NOMO-1 treated with DMSO at 0.1 percent for 48 hours (cell line): ENCODE results near the gene IGSF6.

ENCODE experiments used
- DNase-seq: peaks from one replicate; lab custom pipeline; 2025; ENCODE audit not compliant: unreplicated experiment; lab: John Stamatoyannopoulos, UW

IGSF6 gene

DNA sequence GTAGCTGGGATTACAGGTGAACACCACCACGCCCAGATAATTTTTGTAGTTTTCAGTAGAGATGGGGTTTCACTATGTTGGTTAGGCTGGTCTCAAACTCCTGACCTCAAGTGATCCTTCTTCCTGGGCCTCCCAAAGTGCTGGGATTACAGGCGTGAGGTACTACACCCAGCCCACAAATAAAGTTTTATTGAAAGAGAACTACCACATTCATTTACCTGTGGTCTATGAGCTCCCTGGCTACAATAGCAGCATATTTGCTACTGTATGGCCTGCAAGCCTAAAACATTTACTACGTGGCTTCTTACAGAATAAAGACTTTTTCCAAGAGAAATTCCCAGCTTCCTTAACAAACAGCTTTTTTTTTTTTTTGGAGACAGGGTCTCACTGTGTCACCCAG, 49.6 kb downstream of the IGSF6 start:
- no peak for DNase-seq

DNA sequence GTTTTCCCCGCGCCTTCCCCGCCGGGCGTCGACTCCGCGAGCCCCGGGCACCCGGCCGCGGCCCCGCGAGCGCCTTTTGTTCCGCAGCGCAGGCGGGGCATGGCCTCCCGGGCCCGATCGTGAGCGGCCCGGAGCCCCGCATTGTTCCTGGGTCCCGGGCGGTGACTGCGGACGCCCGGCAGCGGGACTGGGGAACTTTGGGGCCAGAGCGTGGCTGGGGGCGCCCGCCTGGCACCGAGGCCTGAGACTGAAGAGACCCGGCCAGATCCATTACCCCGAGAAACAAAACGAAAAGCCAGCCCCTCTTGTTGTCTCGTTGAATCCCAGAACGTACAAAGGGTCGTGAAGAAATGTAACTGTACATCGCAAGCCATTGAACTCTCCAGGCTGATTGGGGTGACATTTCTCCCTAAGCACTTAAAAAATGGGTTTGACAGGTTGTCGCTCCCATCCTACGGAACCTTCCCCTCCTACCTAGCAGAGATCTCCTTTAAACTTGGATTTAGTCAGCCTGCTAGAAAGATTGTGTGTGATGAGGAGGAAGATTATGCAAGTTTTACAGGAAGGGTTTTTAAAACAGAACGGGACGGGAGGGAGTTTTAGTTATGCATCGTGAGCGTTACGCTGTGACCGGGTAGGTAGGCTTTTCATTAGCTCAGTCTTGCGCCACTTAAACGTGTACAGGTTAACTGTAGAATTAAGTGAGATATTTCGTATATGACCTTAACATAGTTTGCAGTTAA, 52.2 kb downstream of the IGSF6 start:
- peak; percentile 57 for DNase-seq

DNA sequence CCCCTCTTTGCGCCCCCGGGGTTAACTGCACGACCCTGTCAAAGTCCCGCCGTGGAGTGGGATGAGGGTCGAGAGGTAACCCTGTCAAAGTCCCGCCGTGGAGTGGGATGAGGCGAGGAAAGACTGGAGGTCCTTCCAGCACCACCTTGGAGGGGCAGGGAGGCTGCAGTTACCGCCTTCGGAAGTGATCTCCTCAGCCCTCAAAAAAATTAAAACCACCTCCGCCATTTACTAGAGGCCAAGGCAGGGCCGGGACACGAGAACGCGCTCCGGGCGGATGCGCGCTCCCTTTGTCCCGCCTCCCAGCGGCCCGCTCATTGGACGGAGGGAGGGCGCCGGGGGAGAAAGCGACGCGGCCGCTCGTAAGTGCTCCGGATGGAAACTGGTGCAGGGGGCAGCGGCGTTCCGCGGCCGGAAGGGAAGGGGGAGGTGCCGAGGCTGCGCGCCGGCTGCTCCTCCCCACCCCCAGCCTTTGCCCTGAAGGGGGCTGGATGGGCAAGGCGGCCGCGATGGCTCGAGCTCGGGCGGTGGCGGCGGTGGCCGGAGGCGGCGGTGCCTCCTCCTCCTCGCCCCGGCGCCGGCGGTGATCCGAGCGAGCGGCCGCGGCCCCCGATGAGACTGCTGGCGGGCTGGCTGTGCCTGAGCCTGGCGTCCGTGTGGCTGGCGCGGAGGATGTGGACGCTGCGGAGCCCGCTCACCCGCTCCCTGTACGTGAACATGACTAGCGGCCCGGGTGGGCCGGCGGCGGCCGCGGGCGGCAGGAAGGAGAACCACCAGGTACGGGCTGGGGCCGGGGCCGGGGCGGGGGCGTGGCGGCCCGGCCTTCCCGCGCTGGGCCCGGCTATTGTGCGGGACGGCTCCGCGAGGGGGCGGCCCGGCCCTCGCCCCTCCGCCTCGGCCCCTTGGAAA, 53.0 kb downstream of the IGSF6 start, which contains the start of gene METTL9:
METTL9 (plus strand) TSS at position 456 of the 909 bp plus-strand sequence; CDS start at position 613, 157 bp downstream.
- peak; percentile 92 for DNase-seq

DNA sequence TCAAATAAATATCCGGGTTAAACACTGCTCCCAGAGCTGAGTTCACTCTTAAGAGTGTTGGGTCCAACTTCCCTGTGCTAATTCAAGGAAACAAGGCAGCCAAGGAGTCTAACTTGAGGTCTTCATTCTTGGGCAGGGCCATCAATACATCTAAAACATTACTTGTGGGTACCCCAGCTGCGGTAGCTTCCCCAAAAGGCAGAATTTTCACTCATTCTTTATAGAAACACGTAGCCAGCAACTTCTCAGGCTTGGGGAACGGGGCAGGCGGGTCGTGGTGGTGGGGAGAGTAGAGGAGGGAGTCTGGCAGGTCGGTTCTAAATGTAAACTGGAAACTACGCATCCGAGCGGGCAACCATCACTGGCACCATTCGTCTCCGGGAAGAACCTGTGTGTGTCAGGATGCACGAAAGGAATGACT, 53.7 kb downstream of the IGSF6 start:
- peak; percentile 66 for DNase-seq

DNA sequence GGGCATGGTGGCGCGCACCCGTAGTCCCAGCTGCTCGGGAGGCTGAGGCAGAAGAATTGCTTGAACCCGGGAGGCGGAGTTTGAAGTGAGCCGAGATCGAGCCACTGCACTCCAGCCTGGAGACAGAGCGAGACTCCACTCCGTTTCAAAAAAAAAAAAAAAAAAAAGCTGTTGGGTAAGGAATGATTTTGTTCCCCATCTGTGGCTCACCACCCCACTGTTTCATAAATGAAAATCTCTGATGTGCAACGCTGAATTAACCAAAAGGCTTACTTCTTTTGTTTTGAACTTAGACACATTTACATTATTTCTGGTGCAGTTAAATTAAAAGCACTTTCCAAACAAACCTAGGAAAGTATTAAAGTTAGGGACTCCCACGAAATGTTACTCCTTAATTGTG, 54.2 kb downstream of the IGSF6 start:
- peak; percentile 45 for DNase-seq

DNA sequence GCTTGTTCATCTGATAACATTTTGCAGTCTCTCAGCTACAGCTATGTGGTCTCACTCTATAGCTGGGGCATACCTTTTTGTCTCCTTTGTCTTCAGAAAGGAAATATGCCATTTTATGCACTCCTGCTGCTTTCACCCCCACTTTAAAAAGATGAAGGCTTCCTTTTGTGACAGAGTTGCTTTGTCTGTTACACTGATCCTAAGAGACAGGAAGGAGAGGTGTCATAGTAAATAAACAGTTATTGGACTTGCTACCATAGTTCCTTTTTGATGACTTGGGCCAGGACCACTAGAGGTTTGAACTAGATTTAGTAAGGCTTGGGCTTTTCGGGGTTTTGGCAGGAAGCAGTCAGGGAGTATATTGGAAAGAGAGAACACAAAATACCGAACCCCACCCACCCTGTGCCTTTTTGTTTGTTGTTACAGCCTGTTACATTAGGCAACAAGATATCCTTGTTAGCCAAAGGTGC, 54.8 kb downstream of the IGSF6 start:
- DNase-seq: no peak

DNA sequence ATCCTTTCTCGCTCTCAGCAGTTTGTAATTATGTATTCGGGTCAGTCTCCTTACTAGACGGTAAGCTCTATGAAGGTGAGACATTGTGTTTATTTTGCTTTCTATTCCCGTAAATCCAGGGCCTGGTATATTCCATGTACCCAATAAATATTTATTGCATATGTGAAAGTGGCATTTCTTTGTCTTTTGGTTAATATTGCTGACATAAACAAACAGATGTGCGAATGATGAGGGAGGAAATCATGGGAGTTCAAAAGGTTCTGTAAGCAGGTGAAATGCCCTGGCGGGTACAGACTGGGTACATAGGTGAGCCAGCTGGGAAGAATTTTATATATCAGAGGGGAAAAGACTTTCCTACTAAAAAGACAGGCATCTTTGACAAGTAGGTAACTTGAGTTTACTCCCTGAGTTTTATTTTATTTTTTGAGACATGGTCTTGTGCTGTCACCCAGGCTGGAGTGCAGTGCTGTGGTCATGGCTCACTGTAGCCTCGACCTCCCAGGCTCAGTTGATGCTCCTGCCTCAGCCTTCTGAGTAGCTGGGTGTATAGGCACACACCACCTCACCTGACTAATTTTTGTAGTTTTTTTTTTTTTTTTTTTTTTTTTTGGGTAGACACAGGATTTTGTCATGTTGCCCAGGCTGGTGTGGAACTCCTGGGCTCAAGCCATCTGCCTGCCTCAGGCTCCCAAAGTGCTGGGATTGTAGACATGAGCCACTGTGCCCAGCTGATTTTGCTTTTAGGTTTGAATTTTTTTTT, 58.7 kb downstream of the IGSF6 start:
- no peak for DNase-seq

DNA sequence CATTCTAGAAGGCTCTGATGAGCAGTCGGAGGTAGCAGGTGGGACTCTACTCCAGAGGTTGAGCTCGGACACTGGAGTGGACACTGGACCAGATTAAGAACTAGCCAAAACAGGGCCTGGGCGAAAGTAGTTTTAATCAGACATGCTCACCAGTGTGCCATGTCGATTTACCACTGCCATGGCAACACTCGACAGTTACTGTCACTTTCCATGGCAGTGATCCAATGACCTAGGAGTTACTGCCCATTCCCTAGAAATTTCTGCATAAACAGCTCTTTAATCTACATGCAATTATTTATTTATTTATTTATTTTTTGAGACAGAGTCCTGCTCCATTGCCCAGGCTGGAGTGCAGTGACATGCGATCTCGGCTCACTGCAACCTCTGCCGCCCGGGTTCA, 60.2 kb downstream of the IGSF6 start:
- DNase-seq: no peak

DNA sequence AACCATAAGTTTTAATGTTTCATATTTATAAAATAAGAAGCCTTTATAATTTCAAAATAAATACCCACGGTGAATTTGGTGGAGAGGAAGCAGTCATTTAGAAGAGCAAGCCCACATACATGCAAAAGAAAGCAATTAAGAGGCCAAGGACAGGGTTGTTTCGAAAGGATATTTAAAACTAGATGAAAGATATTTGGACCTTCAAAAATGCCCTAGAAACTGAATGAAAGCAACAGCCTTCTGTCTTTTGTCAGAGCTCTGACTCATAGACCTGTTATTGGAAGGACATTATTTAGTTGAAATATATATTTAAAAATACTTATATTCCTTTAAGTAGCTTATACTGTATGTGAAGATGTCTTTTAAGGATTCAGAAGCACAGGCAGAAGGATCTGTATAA, 61.6 kb downstream of the IGSF6 start:
- DNase-seq: peak; percentile 96

DNA sequence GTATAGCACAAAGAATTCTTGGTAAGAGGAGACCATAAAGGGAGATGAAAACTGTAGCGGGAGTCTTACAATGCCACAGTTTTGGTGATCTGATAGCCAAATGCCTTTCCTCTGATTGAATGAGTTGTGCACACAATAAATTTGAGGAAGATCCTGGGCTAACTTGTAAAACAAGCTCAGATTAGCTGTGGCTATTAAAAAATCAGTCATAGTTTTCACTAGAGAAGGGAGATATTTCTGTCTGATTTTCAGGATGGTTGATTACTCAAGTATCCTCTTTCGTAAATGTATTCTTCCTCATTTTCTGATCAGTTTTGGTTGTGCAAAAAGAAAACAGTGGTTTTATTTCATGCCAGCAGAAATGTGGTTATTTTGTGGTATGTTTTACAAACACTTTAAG, 62.1 kb downstream of the IGSF6 start:
- peak; percentile 94 for DNase-seq

DNA sequence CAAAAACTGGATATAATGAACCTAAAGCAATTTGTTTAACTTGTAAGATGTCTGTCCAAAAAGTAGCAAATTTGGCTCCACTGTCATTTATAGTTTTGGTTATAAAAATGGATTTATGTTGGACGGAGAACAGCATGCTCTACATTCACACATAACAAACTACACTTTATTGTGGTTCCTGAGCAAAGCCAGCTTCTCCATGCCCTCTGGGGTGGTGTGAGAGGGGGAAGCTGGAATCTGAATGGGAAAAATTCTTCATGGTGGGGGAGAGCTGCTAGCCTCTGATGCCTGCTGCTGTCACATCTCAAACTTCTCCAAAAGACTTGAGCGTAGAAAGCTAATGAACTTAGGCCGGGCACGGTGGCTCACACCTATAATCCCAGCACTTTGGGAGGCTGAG, 62.9 kb downstream of the IGSF6 start:
- DNase-seq: no peak
